SK-N-SH treated with all-trans-retinoic acid at 6 μM for 48 hours (cell line): ENCODE measurements around the gene SREBF1.

Experiments used
- ATAC-seq: fragments of 200-7000 bp; cut with Tn5 transposase; 3 replicates; pipeline ENCODE4 v1.9.1; 2020; ENCODE audit warnings: mild to moderate bottlenecking, moderate library complexity
- ARNTL ChIP-seq: fragments of 450-650 bp; formaldehyde crosslinking; IDR thresholded peaks from 2 replicates; pipeline ENCODE4 v1.5.0; 2020; ENCODE audit warnings: low read depth, mild to moderate bottlenecking, moderate library complexity, borderline replicate concordance
- BACH2 ChIP-seq: fragments of 250-450 bp; sonication (Bioruptor Pico); IDR thresholded peaks from 2 replicates; pipeline ENCODE4 v1.9.0; 2021; ENCODE audit warnings: mild to moderate bottlenecking, borderline replicate concordance
- CREB5 ChIP-seq: fragments of 250-450 bp; sonication (Bioruptor Pico); IDR thresholded peaks from 2 replicates; pipeline ENCODE4 v1.5.1; 2020; ENCODE audit warnings: low read depth, mild to moderate bottlenecking, moderate library complexity
- CSRNP3 ChIP-seq: fragments of 250-450 bp; sonication (Bioruptor Pico); IDR thresholded peaks from 2 replicates; pipeline ENCODE4 v1.5.1; 2021; ENCODE audit warnings: mild to moderate bottlenecking, moderate library complexity
- ESRRG ChIP-seq: fragments of 250-450 bp; sonication (Bioruptor Pico); IDR thresholded peaks from 2 replicates; pipeline ENCODE4 v1.6.1; 2021; ENCODE audit warnings: mild to moderate bottlenecking
- GLIS3 ChIP-seq: fragments of 250-450 bp; sonication (Bioruptor Pico); IDR thresholded peaks from 2 replicates; pipeline ENCODE4 v1.5.0; 2020; ENCODE audit warnings: mild to moderate bottlenecking, moderate library complexity
- ISL1 ChIP-seq: fragments of 250-450 bp; sonication (Bioruptor Pico); IDR thresholded peaks from 2 replicates; pipeline ENCODE4 v2.1.2; 2022; ENCODE audit warnings: mild to moderate bottlenecking, moderate library complexity
- OSR1 ChIP-seq: fragments of 250-450 bp; sonication (Bioruptor Pico); IDR thresholded peaks from 2 replicates; pipeline ENCODE4 v1.8.0; 2022; ENCODE audit warnings: moderate library complexity, mild to moderate bottlenecking, inconsistent platforms
- PATZ1 ChIP-seq: fragments of 250-450 bp; sonication (Bioruptor Pico); IDR thresholded peaks from 2 replicates; pipeline ENCODE4 v1.8.0; 2020; ENCODE audit warnings: mild to moderate bottlenecking, moderate library complexity, borderline replicate concordance
- POU6F1 ChIP-seq: fragments of 250-450 bp; sonication (Bioruptor Pico); IDR thresholded peaks from 2 replicates; pipeline ENCODE4 v1.8.0; 2021; ENCODE audit warnings: low read depth, mild to moderate bottlenecking, moderate library complexity, borderline replicate concordance
- PPARA ChIP-seq: fragments of 250-450 bp; sonication (Bioruptor Pico); IDR thresholded peaks from 2 replicates; pipeline ENCODE4 v1.5.0; 2020; ENCODE audit warnings: mild to moderate bottlenecking, borderline replicate concordance
- RARB ChIP-seq: fragments of 250-450 bp; sonication (Bioruptor Pico); IDR thresholded peaks from 2 replicates; pipeline ENCODE4 v1.8.0; 2021; ENCODE audit warnings: mild to moderate bottlenecking, moderate library complexity
- SNAI2 ChIP-seq: fragments of 250-450 bp; sonication (Bioruptor Pico); IDR thresholded peaks from 2 replicates; pipeline ENCODE4 v1.5.0; 2020; ENCODE audit warnings: mild to moderate bottlenecking, moderate library complexity
- TCF4 ChIP-seq: fragments of 250-450 bp; sonication (Bioruptor Pico); IDR thresholded peaks from 2 replicates; pipeline ENCODE4 v1.8.0; 2021; ENCODE audit warnings: mild to moderate bottlenecking, moderate library complexity, borderline replicate concordance
- TOX ChIP-seq: fragments of 250-450 bp; sonication (Bioruptor Pico); IDR thresholded peaks from 2 replicates; pipeline ENCODE4 v1.8.0; 2021; ENCODE audit warnings: mild to moderate bottlenecking, moderate library complexity, borderline replicate concordance
- TSHZ2 ChIP-seq: fragments of 250-450 bp; sonication (Bioruptor Pico); IDR thresholded peaks from 2 replicates; pipeline ENCODE4 v1.5.0; 2020; ENCODE audit warnings: mild to moderate bottlenecking, moderate library complexity
- ZC3H10 ChIP-seq: fragments of 250-450 bp; sonication (Bioruptor Pico); IDR thresholded peaks from 2 replicates; pipeline ENCODE4 v1.5.1; 2021; ENCODE audit warnings: mild to moderate bottlenecking, moderate library complexity
- ZFP3 ChIP-seq: fragments of 250-450 bp; sonication (Bioruptor Pico); IDR thresholded peaks from 2 replicates; pipeline ENCODE4 v1.5.0; 2020; ENCODE audit warnings: mild to moderate bottlenecking, moderate library complexity
- ZFP30 ChIP-seq: fragments of 450-650 bp; formaldehyde crosslinking; IDR thresholded peaks from 2 replicates; pipeline ENCODE4 v1.5.0; 2022; ENCODE audit warnings: mild to moderate bottlenecking, moderate library complexity
- ZNF565 ChIP-seq: fragments of 450-650 bp; formaldehyde crosslinking; conservative IDR thresholded peaks from 2 replicates; pipeline ENCODE4 v1.5.0; 2020; ENCODE audit warnings: low read depth, mild to moderate bottlenecking, moderate library complexity
- ZNF8 ChIP-seq: fragments of 450-650 bp; formaldehyde crosslinking; IDR thresholded peaks from 2 replicates; pipeline ENCODE4 v1.5.0; 2020; ENCODE audit warnings: mild to moderate bottlenecking, moderate library complexity

SREBF1 gene

GRCh38 chr17:17767154-17767869, 69.5 kb downstream of the SREBF1 start:
- ATAC-seq = peak; percentile 18; the same call in 1 of the 3 replicates
- TF ChIP-seq CREB5 (no peak), RARB (CRISPR knock-in tag) (no peak)

GRCh38 chr17:17766744-17767120, 70.1 kb downstream of the SREBF1 start:
- no peak for ATAC-seq
- TF ChIP-seq ZNF8 (no peak), ZC3H10 (CRISPR knock-in tag) (no peak), SNAI2 (CRISPR knock-in tag) (no peak), BACH2 (CRISPR knock-in tag) (no peak), GLIS3 (CRISPR knock-in tag) (no peak), POU6F1 (CRISPR knock-in tag) (no peak), TOX (CRISPR knock-in tag) (no peak), ZNF565 (CRISPR knock-in tag) (no peak), CREB5 (no peak), PPARA (no peak), ARNTL (CRISPR knock-in tag) (no peak), PATZ1 (no peak), ISL1 (CRISPR knock-in tag) (no peak), ESRRG (no peak), OSR1 (CRISPR knock-in tag) (no peak), ZFP3 (CRISPR knock-in tag) (no peak), ZFP30 (no peak), TSHZ2 (CRISPR knock-in tag) (no peak), RARB (CRISPR knock-in tag) (no peak)

GRCh38 chr17:17766077-17766743, 70.6 kb downstream of the SREBF1 start:
- ATAC-seq = no peak
- TF ChIP-seq ZFP3 (CRISPR knock-in tag) (no peak), TCF4 (no peak), RARB (CRISPR knock-in tag) (no peak), CSRNP3 (CRISPR knock-in tag) (no peak), PATZ1 (no peak), PPARA (no peak), SNAI2 (CRISPR knock-in tag) (no peak), ZC3H10 (CRISPR knock-in tag) (no peak), ISL1 (CRISPR knock-in tag) (no peak), TSHZ2 (CRISPR knock-in tag) (no peak), ESRRG (no peak), GLIS3 (CRISPR knock-in tag) (no peak)
